HG02870 (cell line): ENCODE data around the gene TMTC4.
"Not testable (repeated sequence)": the region's sequence is repeated elsewhere in the genome, so short reads cannot be mapped to it uniquely, and the experiment has no call there.

ENCODE experiments used
- ATAC-seq: cut with Tn5 transposase; IDR thresholded peaks from one replicate; pipeline ENCODE4 v1.9.1; 2021; ENCODE audit warnings: mild to moderate bottlenecking, moderate library complexity; ENCODE audit not compliant: unreplicated experiment

TMTC4 gene

DNA sequence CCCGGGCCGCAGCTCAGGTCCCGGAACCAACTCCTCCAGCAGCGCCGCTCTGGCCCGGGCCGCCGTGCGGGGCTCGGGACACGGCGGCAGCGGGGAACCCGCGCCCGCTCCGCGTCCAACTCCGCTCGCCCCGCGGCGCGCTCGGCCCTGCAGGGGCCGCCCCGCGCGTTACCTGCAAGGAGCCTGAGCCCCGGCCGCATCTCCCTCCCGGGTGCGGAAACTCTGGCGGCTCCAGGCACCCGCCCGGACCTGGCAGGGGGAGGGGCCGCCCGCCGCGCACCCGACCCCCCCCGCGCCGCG, at the start of gene TMTC4:
Gene TMTC4, minus strand, starts transcription at position 224 of the 300 bp plus-strand sequence. CDS start 4,433 bp downstream, outside the sequence.
- ATAC-seq, result peak; percentile 32

DNA sequence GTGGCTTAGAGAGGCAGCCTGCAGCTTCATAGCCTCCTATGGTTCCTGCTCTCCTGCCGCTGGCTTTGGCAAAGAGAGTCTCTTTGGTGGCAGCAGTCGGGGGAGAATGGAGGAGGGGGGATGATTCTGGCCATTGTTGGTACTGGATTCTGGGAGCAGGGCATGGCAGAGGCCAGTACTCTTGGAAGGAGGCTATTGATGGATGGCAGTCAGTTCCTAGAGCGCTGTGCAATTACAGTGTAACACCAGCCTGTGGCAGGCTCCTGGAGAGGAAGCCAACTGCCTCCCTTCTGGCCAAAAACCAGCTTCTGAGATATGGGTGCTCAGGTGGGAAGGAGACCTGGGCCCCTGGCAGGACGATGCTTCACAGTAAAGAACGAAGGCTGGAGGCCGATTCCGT, 47.9 kb upstream of the TMTC4 start:
- ATAC-seq, result no peak

- ATAC-seq, result peak; percentile 84
Measured at GRCh38 chr13:100721885-100722512, 47.4 kb upstream of the TMTC4 start.

- no peak for ATAC-seq
Measured at GRCh38 chr13:100715604-100716003, 41.0 kb upstream of the TMTC4 start.

DNA sequence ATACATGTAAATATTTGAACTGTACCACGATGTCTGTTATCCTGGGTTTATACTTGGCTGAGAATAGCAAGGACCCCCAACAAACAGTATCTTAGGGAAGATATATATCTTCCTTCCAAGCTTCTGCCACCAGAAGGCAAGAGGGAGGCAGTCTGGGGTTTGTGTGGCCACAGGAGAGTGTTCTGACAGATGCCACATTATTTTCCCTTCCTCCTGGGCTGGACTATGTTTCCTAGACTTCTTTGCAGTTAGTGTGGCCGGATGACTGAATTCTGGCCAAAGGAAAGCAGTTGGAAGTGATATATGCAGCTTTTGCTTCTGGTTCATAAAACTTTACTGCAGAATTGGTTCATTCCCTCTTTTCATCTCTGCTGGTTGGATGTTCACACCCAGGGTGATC, 39.9 kb upstream of the TMTC4 start:
- no peak for ATAC-seq

DNA sequence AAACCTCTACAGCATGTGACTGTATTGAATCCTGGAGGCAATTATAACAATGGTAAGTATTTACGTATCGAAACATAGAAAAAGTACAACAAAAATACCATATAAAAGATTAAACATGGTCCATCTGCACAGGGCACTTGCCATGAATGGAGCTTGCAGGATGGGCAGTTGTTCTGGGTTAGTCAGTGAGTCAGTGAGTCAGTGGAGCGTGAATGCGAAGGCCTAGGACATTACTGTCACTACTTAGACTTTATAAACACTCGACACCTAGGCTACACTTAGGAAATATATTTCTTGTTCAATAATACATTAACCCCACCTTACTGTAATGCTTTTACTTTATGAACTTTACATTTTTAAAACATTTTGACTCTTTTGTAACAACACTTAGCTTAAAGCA, 35.6 kb upstream of the TMTC4 start:
- ATAC-seq, result no peak

- ATAC-seq, result no peak
Measured at GRCh38 chr13:100707818-100708740, 33.5 kb upstream of the TMTC4 start.

GRCh38 chr13:100698331-100698730, 23.7 kb upstream of the TMTC4 start:
- not testable (repeated sequence) for ATAC-seq

- no peak for ATAC-seq
Measured at GRCh38 chr13:100695509-100695773, 20.8 kb upstream of the TMTC4 start.

DNA sequence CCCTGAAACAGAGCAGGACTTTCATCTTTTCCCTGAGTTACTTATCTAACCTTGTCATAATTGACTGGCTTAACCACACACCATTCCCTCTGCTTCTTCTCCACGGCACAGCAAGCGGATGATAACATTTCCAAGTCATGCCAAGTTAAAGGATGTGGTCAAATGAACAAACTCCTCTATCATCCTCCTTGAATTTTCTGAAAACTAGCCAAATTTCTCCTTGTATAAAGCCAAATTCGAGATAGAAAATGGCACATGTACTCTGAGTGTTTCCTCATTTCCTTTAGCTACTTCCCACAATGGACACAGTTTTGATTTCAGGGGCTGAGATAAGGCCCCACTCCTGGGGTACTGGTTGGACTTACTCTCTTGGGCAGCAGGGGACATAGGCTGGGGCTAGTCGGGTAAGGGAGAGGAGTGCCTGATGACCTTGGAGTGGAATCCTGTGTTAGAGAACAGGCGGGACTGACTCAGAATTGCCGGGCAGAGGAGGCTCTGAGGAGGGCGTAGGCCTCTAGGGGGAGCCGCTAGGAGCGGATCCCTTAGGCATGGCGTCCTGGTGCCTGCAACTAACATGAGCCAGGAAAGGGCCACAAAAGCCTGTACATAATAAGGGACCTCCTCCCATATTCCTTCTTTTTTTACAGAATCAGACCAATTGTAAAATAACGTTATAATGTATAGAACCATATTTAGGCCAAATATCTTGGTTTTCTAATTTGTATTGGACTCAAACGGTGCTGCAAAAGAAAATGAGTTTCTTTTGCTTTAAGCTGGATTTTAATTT, 20.3 kb upstream of the TMTC4 start:
- no peak for ATAC-seq

GRCh38 chr13:100689191-100689590, 14.6 kb upstream of the TMTC4 start:
- ATAC-seq, result no peak

GRCh38 chr13:100680131-100680530, 5.5 kb upstream of the TMTC4 start:
- ATAC-seq, result no peak

DNA sequence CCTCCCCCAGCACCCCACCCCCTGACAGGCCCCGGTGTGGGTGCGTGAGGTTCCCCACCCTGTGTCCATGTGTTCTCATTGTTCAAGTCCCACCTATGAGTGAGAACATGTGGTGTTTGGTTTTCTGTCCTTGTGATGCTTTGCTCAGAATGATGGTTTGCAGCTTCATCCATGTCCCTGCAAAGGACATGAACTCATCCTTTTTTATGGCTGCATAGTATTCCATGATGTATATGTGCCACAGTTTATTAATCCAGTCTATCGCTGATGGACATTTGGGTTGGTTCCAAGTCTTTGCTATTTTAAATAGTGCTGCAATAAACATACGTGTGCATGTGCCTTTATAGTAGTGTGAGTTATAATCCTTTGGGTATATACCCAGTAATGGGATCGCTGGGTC, 2.5 kb upstream of the TMTC4 start:
- not testable (repeated sequence) for ATAC-seq

DNA sequence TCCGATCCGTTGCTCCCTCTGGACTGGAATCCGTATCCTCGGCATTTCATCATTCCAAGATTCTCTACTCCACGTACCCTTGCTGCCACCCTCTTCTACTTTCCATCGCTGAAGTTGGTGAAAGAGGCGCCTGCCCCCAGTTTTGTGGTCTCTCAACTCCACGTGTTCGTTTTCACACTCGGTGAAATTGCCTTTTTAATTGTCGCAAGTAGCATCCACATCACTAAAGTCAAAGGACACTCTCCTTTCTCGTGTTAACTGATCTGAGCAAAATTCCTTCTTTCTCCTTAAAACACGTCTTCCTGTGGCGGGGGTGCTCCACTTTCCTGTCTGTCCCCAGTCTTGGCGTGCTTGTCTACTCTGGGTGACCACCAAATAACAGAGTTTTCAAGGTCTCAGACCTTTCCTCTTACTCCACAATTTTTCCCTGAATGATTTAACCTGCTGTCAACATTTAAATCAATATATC, 1.1 kb upstream of the TMTC4 start:
- ATAC-seq, result no peak

DNA sequence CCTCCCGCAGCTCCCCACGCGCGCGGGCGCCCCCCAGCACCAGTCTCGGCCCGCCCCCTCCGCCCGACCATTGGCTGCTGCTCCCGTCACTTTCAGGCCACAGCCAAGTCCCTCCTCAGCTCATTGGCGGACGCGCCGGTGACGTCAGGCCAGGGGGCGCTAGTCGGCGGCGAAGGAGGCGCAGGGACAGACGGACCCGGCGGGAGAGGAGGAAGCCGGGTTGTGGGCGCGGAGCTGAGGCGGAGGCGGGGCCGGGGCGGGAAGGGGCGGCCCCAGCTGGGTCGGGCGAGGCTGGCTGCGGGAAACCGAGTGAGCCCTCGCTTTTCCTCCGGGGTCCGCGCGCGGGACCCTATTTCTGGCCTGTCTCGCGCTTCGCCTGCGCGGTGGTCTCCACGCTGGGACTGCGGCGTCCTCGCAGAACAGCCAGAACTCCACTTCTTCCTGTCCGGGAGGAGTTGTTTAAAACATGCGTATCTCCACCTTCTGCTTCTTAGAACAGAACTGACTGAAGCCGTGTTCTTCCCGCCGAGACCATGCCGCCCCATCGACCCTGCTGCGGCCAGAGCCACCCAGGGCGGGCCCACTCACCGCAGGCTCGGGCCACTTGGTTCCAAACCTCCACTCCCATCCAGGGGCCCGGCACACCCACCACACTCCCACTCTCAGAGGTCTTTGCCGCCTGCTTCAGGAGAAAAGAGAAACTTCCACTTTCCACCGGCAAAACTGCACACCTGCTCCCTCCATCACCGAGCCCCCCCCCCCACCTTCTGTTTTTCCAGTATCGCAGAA, 471 bp upstream of the TMTC4 start:
- peak; percentile 93 for ATAC-seq

- peak; percentile 35 for ATAC-seq
Measured at GRCh38 chr13:100673713-100674571, 653 bp downstream of the TMTC4 start.

- ATAC-seq, result no peak
Measured at GRCh38 chr13:100673376-100673712, 1.3 kb downstream of the TMTC4 start.

GRCh38 chr13:100671389-100672182, 3.0 kb downstream of the TMTC4 start:
- ATAC-seq, result no peak

DNA sequence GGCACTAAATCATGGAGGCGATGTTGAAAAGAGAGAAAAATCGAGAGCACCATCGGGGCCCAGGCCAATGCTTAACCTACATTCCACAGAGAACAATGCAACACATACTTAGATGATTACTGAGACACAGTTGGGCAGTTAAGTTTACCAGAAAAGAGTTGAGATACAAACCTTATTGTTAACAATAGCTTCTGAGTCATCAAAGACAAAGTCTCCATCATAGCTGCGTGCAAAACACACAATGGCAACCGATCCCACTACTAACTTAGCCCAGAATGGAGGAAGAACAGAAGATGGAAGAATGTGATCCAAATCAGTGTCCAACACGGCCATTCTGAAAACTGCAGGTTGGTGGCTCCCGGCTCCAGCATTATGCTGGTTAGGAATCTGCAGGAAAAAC, 6.2 kb downstream of the TMTC4 start:
- ATAC-seq, result no peak
